K562 (cell line): Measurements from ENCODE around the gene RNU6-9. TPM values are rescaled to one million over a fixed set of nuclear protein-coding genes. Genes with fewer than 3 reads are reported as not detected.

ENCODE experiments used
- CBFA2T3 ChIP-seq: fragments of 450-650 bp; IDR thresholded peaks from 2 replicates; pipeline ENCODE4 v1.6.1; 2017
- CCNT2 ChIP-seq: IDR thresholded peaks from 2 replicates; pipeline ENCODE4 v1.6.1; 2011; ENCODE audit warnings: borderline replicate concordance, low read depth, mild to moderate bottlenecking, moderate library complexity, mixed read lengths, low read length; ENCODE audit not compliant: insufficient read length; ENCODE audit errors: extremely low read depth
- CHCHD3 ChIP-seq: fragments of 250-450 bp; sonication (Bioruptor Pico); IDR thresholded peaks from 2 replicates; pipeline ENCODE4 v2.1.2; 2022; ENCODE audit warnings: mild to moderate bottlenecking
- EHMT2 ChIP-seq: fragments of 450-650 bp; IDR thresholded peaks from 2 replicates; pipeline ENCODE4 v1.6.1; 2018; ENCODE audit warnings: antibody characterized with exemption
- ELF4 ChIP-seq: fragments of 450-650 bp; formaldehyde crosslinking; IDR thresholded peaks from 2 replicates; pipeline ENCODE4 v1.4.0; 2022; ENCODE audit warnings: missing genetic modification characterization
- FOS ChIP-seq: IDR thresholded peaks from 3 replicates; pipeline ENCODE4 v1.6.1; 2011; ENCODE audit not compliant: insufficient read length; ENCODE audit errors: extremely low read depth
- HLTF ChIP-seq: fragments of 450-650 bp; IDR thresholded peaks from 2 replicates; pipeline ENCODE4 v1.6.1; 2016
- HMG20B ChIP-seq: fragments of 250-450 bp; sonication (Bioruptor Pico); IDR thresholded peaks from 2 replicates; pipeline ENCODE4 v1.5.0; 2021; ENCODE audit warnings: mild to moderate bottlenecking
- KDM5B ChIP-seq: fragments of 200-600 bp; sonication (generic); IDR thresholded peaks from 2 replicates; pipeline ENCODE4 v1.6.1; 2012; ENCODE audit warnings: low read depth, mild to moderate bottlenecking, moderate library complexity, low read length, control low read depth, inconsistent platforms; ENCODE audit not compliant: insufficient replicate concordance
- MTA1 ChIP-seq: fragments of 450-650 bp; IDR thresholded peaks from 2 replicates; pipeline ENCODE4 v1.6.1; 2017; ENCODE audit warnings: borderline replicate concordance
- NBN ChIP-seq: fragments of 450-650 bp; IDR thresholded peaks from 2 replicates; pipeline ENCODE4 v1.6.1; 2016; ENCODE audit warnings: low read depth, mild to moderate bottlenecking
- POLR3G ChIP-seq: IDR thresholded peaks from 2 replicates; pipeline ENCODE4 v1.6.1; 2011; ENCODE audit not compliant: insufficient read length, insufficient replicate concordance; ENCODE audit errors: extremely low read depth
- TOE1 ChIP-seq, 2 experiments: fragments of 450-650 bp in 1 of 2; sonication (generic) in 1 of 2; formaldehyde crosslinking in 1 of 2; IDR thresholded peaks; 2 replicates each; pipeline versions ENCODE4 v1.7.1 to v1.8.0; 2016 to 2022; ENCODE audit warnings: borderline replicate concordance in 2 of 2, mild to moderate bottlenecking in 2 of 2, antibody characterized with exemption in 1 of 2, inconsistent platforms in 1 of 2, low read depth in 1 of 2, missing genetic modification reagents in 1 of 2, moderate library complexity in 1 of 2
- ZNF12 ChIP-seq: sonication (generic); formaldehyde crosslinking; IDR thresholded peaks from 2 replicates; pipeline ENCODE4 v1.4.0; 2020; ENCODE audit warnings: mild to moderate bottlenecking, missing genetic modification reagents
- ZNF311 ChIP-seq: fragments of 250-450 bp; sonication (Bioruptor Pico); IDR thresholded peaks from 2 replicates; pipeline ENCODE4 v1.4.0; 2020; ENCODE audit warnings: mild to moderate bottlenecking, moderate library complexity
- polyA plus RNA-seq, 8 experiments: library from polyadenylated mRNA; depleted of rRNA in 4 of 8; stranded (reverse) in 5 of 8; unstranded in 3 of 8; fragments of >200 nt; fragmentation: Nextera tagmentation in 2 of 8; fragmentation: Illumina TruSeq in 1 of 8; extraction: Ambion mirVana in 2 of 8; extraction: Trizol in 1 of 8; gene quantifications; 2 replicates each; pipeline versions ENCODE4 v1.2.1 to v1.2.3, GENCODE V29; 2011 to 2014; ENCODE audit warnings: inconsistent platforms in 1 of 8, missing spikeins in 1 of 8
- total RNA-seq, 7 experiments: library from RNA; depleted of rRNA in 6 of 7; stranded (reverse); fragments of >200 nt in 6 of 7; fragmentation: Illumina TruSeq in 2 of 7; extraction: Trizol in 2 of 7; gene quantifications; 2 replicates each; pipeline versions ENCODE4 v1.2.1 to v1.2.3, GENCODE V29; 2011 to 2021; ENCODE audit warnings: low replicate concordance in 1 of 7
- TF ChIP-seq, protein P1 (sequence below): fragments of 250-450 bp; sonication (Bioruptor Pico); IDR thresholded peaks from 2 replicates; pipeline ENCODE4 v1.4.0; 2020; ENCODE audit warnings: borderline replicate concordance
- TF ChIP-seq, protein P2 (sequence below): fragments of 450-650 bp; conservative IDR thresholded peaks from 2 replicates; pipeline ENCODE4 v1.6.1; 2016; ENCODE audit warnings: missing genetic modification characterization, low read depth, mild to moderate bottlenecking, missing compliant biosample characterization, moderate library complexity
- TF ChIP-seq, protein P3 (sequence below): fragments of 450-650 bp; IDR thresholded peaks from 2 replicates; pipeline ENCODE4 v1.6.1; 2017; ENCODE audit warnings: antibody characterized with exemption, mild to moderate bottlenecking
- TF ChIP-seq, protein P4 (sequence below): conservative IDR thresholded peaks from 2 replicates; pipeline ENCODE4 v1.6.1; 2011; ENCODE audit warnings: low read depth, mild to moderate bottlenecking, low read length; ENCODE audit not compliant: control insufficient read depth

Gene RNU6-9
- total and polyA plus RNA-seq, 9 of the 15 experiments (the other 6 are each of a cell fraction or from before 2014, with no cell fraction given): not detected

DNA sequence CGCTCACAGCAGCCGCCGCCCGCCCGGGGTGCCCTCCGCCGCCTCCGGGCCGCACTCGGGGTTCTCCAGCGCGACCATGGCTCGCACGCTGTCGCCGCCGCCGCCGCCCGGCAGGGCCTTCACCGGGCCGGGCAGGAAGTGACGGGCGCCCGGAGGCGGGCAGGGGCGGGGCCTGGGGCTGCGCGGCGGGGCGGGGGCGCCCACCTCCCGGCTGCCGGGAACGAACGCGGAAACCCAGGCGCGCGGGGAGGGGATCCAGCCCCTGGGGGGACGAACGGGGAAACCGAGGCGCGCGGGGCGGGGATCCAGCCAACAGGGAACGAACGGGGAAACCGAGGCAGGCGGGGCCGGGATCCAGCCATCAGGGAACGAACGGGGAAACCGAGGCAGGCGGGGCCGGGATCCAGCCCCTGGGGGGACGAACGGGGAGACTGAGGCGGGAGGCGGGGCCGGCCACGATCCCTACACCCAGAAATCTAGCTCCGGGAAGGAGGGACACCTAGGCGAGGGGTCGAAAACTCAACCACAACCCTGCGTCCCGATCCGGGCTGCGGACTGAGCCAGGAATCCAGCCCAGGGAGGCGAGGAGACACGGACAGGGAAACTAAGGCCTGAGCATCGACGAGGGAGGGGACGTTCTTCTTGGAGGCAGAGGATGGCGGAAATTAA, 19.9 kb downstream of the RNU6-9 start, which contains the start of gene R3HDM4 (continued):
- TF ChIP-seq CCNT2 (peak; percentile 21), CBFA2T3 (no peak), KDM5B (no peak), ZNF311 (no peak), HMG20B (CRISPR knock-in tag) (no peak), ZNF12 (CRISPR knock-in tag) (no peak), CHCHD3 (no peak), HLTF (no peak), FOS (no peak), EHMT2 (no peak), NBN (no peak), MTA1 (no peak), POLR3G (no peak), TOE1 (IDR thresholded peaks at IDR 0.05; ENCODE audit: borderline replicate concordance) (no peak), TOE1 (CRISPR knock-in tag; IDR thresholded peaks at IDR 0.05; ENCODE audit: borderline replicate concordance, low read depth) (no peak), ELF4 (CRISPR knock-in tag) (no peak)
- TF ChIP-seq, protein P1, sequence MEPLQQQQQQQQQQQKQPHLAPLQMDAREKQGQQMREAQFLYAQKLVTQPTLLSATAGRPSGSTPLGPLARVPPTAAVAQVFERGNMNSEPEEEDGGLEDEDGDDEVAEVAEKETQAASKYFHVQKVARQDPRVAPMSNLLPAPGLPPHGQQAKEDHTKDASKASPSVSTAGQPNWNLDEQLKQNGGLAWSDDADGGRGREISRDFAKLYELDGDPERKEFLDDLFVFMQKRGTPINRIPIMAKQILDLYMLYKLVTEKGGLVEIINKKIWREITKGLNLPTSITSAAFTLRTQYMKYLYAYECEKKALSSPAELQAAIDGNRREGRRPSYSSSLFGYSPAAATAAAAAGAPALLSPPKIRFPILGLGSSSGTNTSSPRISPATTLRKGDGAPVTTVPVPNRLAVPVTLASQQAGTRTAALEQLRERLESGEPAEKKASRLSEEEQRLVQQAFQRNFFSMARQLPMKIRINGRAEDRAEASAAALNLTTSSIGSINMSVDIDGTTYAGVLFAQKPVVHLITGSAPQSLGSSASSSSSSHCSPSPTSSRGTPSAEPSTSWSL (CRISPR knock-in tag): no peak
- TF ChIP-seq, protein P2, sequence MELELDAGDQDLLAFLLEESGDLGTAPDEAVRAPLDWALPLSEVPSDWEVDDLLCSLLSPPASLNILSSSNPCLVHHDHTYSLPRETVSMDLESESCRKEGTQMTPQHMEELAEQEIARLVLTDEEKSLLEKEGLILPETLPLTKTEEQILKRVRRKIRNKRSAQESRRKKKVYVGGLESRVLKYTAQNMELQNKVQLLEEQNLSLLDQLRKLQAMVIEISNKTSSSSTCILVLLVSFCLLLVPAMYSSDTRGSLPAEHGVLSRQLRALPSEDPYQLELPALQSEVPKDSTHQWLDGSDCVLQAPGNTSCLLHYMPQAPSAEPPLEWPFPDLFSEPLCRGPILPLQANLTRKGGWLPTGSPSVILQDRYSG (tag): 0 out of 2 replicates have a peak, but pooled peaks have one; percentile 47
- TF ChIP-seq, protein P3, sequence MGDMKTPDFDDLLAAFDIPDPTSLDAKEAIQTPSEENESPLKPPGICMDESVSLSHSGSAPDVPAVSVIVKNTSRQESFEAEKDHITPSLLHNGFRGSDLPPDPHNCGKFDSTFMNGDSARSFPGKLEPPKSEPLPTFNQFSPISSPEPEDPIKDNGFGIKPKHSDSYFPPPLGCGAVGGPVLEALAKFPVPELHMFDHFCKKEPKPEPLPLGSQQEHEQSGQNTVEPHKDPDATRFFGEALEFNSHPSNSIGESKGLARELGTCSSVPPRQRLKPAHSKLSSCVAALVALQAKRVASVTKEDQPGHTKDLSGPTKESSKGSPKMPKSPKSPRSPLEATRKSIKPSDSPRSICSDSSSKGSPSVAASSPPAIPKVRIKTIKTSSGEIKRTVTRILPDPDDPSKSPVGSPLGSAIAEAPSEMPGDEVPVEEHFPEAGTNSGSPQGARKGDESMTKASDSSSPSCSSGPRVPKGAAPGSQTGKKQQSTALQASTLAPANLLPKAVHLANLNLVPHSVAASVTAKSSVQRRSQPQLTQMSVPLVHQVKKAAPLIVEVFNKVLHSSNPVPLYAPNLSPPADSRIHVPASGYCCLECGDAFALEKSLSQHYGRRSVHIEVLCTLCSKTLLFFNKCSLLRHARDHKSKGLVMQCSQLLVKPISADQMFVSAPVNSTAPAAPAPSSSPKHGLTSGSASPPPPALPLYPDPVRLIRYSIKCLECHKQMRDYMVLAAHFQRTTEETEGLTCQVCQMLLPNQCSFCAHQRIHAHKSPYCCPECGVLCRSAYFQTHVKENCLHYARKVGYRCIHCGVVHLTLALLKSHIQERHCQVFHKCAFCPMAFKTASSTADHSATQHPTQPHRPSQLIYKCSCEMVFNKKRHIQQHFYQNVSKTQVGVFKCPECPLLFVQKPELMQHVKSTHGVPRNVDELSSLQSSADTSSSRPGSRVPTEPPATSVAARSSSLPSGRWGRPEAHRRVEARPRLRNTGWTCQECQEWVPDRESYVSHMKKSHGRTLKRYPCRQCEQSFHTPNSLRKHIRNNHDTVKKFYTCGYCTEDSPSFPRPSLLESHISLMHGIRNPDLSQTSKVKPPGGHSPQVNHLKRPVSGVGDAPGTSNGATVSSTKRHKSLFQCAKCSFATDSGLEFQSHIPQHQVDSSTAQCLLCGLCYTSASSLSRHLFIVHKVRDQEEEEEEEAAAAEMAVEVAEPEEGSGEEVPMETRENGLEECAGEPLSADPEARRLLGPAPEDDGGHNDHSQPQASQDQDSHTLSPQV: 0 out of 2 replicates have a peak, but pooled peaks have one; percentile 23
- TF ChIP-seq, protein P4, sequence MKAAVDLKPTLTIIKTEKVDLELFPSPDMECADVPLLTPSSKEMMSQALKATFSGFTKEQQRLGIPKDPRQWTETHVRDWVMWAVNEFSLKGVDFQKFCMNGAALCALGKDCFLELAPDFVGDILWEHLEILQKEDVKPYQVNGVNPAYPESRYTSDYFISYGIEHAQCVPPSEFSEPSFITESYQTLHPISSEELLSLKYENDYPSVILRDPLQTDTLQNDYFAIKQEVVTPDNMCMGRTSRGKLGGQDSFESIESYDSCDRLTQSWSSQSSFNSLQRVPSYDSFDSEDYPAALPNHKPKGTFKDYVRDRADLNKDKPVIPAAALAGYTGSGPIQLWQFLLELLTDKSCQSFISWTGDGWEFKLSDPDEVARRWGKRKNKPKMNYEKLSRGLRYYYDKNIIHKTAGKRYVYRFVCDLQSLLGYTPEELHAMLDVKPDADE: 0 out of 2 replicates have a peak, but pooled peaks have one; percentile 39
